UCSD-AML1 (cell line): Measurements from ENCODE around the gene AP4S1.
A peak's percentile ranks its signal among the peaks of the same experiment; 100 is the strongest.

Experiments
- DNase-seq: peaks from one replicate; lab custom pipeline; 2025; ENCODE audit not compliant: unreplicated experiment; lab: John Stamatoyannopoulos, UW

Gene AP4S1, protein sequence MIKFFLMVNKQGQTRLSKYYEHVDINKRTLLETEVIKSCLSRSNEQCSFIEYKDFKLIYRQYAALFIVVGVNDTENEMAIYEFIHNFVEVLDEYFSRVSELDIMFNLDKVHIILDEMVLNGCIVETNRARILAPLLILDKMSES

DNA sequence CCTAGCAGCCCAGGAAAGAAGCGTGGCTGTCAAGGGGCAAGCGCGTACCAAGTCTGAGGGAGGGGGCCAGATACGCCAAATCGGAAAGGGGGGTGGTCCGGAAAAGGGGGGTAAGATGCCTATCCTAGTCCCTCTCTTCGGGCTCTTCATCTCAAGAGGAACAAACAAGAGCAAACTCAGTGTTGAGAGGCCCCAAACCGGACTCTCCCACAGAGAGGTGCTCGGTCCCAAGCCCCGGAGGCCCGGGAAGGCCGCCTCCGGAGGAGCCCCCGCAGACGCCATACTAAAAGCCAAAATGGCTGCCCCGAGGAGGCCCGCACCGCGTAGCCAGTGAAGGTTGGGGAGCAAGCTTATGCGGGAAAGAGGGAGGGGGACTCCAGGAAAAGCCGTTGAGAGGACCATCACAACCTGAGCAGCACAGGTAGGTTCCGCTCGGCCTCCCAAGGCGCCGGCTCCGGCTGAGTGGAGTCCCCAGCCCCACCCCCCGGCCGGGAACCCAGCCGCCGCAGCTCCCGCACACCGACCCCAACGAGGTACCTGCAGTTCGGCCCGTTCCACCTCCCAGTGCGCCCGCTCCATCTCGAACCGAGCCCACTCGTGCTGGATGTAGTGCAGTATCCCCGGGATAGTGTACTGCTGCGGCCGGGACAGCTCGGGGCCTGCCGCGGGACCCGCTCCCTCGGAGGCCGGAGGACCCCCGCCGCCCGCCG, at the start of gene AP4S1:
TSS of gene AP4S1 (plus strand) at position 283 of the 710 bp plus-strand sequence. CDS start 40,548 bp downstream, outside the sequence.
- peak; percentile 62 for DNase-seq

DNA sequence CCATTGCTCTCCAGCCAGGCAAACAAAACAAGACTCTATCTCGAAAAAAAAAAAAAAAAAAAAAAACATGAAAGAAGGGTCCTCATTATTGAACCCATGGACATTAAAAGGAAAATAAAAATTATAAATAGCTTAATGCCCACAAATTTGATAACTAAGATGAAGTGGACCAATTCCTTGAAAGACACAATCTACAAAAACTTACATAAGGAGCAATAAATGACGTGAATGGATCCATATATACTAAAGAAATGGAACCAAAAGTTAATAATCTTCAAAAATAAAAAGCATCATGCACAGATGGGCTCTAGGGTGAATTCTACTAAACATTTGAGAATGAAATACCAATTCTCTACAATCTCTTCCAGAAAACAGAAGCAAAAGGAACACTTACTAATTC, 47.7 kb upstream of the AP4S1 start:
- no peak for DNase-seq

DNA sequence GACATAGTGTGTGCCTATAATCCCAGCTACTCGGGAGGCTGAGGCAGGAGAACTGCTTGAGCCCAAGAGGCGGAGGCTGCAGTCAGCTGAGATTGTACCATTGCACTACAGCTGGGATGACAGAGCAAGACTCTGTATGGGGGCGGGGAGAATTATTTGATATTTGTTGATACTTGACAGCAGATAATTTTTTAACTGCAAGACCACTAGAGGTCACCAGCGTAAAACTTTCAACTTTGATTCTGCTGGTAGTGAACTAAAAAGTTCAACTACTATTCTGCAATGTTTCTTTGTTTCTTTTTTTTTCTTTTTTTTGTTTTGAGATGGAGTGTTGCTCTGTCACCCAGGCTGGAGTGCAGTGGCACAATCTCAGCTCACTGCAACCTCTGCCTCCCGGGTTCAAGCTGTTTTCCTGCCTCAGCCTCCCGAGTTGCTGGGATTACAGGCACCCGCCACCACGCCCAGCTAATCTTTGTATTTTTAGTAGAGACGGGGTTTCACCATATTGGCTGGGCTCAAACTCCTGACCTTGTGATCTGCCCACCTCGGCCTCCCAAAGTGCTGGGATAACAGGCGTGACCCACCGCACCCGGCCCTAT, 45.2 kb upstream of the AP4S1 start:
- peak; percentile 13 for DNase-seq

DNA sequence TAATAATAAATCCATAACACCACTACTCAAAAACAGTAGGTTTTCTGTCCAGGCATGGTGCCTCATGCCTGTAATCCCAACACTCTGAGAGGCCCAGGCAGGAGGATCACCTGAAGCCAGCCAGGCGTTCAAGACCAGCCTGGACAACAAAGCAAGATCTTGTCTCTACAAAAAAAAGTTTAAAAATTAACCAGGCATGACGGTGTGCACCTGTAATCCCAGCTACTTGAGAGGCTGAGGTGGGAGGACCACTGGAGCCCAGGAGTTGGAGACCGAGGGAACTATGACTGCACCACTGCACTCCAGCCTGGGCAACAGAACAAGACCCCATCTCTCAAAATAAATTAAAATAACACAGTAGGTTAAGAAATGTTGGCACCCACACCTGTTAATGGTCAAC, 44.5 kb upstream of the AP4S1 start:
- DNase-seq = no peak

DNA sequence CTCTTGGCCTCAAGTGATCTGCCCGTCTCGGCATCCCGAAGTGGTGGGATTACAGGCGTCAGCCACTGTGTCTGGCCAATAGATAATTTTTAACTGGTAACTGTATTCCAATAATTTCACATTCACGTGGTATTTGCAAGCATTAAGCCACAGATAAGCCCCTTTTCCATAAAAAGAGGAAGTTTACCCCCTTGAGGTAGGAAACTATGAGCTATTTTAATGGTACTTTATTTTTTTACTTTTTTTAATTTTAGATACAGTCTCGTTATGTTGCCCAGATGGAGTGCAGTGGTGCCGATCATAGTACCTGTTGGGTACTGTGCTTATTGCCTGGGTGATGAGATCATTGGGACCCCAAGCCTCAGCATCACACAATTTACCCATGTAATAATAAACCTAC, 42.9 kb upstream of the AP4S1 start:
- DNase-seq = peak; percentile 21

DNA sequence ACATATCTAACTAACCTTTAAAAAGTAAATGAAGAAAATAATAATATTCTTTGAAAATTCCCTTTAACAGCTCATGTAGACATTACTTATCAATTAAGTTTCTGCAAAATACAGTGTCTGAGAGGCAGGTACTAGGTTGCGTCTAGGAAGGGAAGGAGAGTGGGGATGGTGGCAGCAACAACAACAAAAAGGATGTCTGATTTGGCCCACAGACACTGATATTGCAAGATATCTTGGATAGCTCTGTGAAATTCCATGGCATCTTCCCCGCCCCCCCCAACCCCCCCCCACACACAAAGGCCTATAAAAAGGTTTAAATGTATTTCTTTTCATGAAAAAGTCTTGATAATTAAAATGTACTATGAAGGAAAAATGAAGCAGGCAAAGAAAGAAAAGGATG, 41.6 kb upstream of the AP4S1 start:
- DNase-seq = no peak

DNA sequence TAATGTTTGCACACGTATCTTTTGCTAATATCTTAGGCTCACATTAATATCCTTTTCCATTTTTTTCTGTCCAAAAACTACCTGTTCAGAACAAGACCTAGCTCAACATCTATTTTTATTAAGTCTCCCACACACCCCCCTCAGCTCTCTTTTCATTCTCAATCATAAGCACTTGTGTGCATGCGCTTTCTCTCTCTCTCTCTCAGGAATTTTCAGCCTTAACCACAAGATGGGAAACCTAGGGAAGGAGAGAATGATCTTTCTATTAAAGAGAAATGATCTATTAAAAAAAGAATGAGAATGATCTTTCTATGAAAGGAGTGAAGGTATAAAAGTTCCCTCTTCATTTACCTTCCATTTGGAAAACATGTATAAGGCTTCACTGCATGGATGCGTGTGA, 39.7 kb upstream of the AP4S1 start:
- DNase-seq = no peak

DNA sequence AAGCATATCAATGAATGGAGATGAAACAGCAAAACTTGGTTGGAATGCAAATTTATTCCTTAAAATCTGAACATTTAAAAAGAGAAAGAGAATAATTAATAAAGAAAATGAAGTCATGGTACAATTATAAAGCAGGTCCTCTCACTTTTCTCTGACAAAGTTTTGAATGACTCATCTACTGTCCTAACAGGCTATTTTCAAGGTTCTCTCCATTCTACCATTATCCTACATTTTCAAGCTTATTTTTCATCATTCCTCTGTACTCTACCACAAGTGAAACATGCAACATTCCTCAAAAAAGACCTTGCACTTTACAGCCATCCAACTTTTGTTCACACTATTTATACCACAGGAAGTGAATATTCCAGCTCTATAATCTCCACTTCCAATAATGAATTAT, 36.9 kb upstream of the AP4S1 start:
- no peak for DNase-seq

DNA sequence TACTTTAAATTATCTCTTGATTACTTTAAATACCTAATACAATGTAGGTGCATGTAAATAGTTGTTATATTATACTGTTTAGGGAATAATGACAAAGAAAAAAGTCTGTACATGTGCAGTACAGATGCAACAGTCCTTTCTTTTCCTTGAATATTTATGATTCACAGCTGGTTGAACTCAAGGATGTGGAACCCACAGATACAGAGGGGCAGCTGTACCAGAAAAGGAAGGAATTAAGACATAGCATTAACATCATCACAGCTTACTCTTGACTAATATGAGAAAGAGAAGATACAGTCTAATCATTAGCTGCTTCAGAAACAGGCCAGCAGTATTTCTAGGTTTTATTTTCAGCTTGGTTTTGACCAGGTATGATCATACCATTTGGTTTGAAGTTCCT, 34.7 kb upstream of the AP4S1 start:
- no peak for DNase-seq

DNA sequence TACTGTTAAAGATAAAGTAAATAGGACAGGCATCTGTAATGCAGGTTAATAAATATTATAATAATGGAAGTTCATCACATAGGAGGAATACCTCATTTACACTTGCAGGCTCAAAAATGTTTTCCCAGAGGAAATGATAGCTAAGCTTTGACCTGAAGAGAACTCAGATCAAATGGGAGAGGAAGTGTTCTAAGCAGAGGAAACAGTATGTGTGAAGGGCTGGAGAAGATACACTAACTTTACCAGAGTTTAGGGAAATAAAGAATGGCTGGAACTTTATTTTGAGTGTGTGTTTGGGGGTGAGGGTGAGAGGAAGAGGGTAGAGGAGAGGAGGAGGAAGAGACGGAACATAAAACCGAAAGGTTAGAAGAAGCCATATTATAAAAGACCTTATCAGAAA, 34.0 kb upstream of the AP4S1 start:
- DNase-seq = no peak

DNA sequence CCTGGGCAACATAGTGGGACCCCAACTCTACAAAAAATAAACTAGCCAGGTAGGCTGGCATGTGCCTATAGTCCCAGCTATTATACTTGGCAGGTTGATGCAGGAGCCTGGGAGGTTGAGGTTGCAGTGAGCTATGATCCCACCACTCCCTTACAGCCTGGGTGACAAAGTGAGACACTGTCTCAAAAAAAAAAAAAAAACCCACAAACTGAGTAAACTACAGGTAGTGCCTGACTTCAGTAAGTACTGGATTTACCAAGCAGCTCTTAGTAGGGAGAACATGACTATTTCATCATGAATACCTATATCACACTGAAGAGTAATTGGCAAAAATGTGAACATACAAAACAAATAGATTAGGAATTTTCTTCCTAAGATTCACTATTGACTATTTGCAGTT, 32.4 kb upstream of the AP4S1 start:
- no peak for DNase-seq

DNA sequence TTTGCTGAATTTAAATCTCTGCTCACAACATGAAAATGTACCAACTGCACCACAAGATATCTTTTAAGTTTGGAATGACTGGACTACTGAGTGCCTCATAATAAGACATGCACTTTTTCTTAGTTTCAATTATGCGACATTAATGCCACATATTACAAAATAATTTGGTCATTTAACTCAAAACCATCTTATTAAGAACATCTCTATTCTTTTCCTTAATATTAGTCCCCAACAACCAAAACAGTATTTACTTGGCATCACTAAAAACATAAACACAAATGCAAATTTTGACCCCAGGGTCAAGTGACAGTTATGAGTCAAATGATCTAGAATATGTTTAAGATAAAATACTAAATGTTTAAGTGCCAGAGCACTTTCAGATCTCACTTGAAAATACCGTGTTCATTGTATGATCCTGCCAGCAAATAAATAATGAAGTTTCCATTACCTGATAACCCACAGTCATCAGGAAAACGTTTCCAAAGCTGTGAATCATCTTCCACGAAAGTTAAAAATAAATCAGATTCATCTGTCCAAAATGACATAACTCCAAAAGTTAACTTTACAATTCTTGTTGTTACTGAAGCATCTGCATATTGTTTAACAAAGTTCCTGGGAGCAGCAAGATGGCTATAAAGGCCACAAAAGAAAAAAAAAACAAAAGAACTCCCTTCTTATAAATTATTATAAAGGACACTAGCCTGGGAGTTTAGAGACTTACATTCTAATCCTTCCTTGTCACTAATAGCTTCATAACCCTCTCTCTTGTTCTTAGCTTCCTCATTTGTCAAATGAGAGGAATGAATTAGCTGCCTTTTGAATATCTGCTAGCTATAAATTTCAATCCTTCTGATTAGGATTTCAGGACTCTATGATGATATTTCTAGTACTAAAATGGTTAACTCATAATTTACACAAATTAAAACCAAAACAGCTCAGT, 30.5 kb upstream of the AP4S1 start:
- no peak for DNase-seq

DNA sequence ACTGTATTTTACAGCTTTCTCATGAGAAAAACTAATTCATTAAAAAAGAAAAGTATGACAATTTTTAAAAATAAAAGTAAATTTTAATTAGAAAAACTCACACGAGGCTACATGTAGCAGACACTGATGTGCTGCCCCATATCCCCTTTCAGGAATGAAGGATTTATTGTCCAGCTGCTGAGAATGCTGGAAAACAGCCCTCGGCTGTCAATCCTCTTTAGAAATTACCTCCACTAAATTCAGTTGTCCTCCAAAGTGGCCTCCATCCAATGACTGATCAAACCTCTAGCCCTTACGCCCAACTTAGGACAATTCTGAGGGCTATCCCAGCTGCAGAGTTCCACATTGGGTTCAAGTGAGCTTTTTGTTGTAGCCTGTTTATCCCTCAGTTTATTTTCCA, 29.8 kb upstream of the AP4S1 start:
- DNase-seq = no peak

DNA sequence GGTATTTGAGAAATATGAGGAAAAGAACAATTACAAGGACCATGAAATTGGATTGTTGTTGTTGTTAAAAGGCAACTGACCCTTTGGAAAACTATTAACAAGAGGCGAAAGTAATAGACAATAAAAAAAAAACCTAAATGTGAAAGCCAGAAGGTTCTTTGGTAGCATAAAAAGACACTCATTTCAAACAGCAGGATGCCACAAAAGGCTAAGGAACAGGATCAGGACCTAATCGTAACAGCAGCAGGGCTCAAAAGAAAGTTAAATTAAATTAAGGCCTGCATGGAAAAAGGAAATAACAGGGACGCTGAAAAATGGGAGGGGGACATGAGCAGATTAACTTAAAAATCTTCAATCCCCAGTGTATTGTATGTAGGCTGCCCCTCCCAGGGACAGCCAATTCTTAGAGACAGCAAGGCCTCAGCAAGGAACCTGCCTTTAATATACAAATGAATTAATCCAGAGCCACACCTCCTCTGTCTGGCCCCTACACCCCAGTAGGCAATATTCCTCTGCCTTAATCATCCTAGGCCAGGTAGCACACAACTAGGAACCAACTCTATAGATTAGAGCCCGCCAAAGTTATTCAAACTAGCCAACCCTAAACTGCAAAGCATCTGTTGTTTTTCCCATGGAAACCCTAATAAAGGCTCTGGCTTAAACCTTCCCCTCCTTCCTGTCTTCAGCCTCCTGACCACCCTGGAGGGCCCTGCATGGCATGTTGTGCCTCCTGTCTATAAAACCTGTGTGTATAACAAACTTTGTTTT, 28.4 kb upstream of the AP4S1 start:
- no peak for DNase-seq

DNA sequence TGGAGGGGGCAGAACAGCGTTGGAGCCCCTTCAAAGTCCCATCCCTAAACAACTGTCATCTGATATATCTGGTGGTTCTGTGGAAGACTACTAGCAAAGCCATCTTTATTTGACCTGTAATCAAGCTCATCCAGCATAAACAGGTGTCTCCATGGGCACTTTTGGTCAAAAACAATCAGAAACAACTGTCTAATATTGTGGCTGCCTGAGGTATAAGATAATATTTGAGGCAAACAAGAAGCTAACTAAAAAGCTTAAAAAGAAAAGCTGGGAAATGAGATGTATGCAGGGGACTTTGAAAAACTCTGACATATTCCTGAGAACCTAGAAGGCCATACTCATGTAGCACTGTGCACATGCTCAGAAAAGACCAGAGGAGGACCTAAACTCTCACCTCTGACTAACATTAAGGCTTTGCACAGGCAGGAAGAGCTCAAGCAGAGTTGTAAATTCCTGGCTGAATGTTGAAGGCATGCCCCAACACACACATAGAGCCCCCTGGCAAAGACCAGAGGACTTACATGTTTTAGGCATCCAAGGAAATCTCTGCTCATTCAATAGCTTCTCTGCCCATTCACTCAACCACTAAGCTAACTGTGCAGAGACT, 27.2 kb upstream of the AP4S1 start:
- no peak for DNase-seq

DNA sequence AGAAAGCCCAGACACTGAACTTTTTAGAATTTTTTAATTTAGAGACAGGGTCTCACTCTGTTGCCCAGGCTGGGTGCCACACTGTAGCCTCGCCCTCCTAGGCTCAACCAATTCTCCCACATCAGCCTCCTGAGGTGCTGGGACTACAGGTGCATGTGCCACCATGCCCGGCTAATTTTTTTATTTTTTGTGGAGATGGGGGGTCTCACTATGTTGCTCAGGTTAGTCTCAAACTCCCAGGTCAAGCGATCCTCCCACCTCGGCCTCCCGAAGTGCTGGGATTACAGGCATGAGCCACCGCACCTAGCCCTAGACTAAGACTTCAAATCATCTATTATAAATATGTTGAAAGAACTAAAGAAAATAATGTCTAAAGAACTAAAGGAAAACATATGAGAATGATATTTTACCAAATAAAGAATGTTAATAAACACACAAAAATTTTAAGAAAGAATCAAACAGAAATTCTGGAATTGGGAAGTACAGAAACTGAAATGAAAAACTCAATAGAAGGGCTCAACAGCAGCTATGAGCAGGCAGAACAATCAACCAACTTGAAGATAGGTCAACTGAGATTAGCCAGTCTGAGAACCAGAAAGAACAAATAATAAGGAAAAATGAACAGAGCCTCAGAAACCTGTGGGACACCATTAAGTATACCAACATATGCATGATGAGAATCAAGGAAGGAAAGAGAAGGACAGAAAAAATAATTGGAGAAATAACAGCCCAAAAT, 26.2 kb upstream of the AP4S1 start:
- DNase-seq = no peak

DNA sequence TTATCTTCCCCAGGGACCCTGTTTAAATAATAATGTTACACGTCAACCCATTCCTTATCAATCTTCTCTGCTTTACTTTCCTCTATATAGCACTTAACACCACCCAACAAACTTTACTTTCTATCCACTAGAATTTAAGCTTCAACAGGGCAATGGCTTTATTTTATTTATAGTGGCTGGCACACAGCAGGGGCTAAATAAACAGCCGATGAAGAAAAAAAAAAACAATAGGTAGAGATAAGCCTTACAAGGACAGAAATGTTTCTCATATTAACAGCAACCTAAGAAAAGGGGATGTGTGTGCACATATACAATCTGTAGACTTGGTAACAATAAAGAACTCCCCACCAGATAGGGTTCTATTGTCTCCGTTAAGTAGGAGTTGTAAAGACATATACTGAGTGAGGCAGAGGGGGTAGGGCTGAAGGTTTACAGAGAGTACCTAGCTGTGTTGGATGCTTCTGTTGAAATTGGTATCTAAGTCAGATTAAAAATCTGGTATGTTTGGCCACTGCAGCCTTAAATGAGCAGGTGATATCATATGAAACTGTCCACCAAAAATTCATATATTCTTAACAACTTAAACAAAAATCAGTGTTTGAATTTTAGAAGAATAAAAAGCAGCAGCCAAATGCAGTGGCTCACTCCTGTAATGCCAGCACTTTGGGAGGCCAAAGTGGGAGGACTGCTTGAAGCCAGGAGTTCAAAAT, 24.7 kb upstream of the AP4S1 start:
- DNase-seq = no peak

DNA sequence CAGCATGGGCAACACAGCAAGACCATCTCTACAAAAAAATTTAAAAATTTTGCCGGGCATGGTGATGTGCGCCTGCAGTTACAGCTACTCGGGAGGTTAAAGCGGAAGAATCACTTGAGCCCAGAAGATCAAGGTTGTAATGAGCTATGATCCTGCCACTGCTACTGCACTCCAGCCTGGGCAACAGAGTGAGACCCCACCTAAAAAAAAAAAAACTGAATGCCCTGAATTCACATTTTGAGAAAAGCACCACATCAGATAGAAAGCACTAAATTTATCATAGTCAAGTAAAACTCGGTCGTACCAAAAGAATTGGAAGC, 24.1 kb upstream of the AP4S1 start:
- no peak for DNase-seq

DNA sequence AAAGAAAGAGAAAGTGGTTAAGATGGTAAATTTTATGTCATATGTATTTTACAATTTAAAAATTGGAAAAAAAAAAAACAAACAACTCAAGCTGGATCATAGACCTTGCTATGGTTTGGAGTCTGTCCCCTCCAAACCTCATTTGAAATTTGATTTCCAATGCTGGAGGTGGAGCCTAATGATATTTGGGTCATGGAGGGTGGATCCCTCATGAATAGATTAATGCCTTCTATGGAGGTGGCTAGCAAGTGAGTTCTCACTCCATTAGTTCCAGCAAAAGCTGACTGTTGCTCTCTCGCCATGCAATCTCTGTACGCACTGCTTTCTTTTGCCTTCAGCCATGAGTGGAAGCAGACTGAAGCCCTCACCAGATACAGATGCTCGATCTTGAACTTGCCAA, 22.2 kb upstream of the AP4S1 start:
- no peak for DNase-seq
